Prostate gland (tissue), 2 donors: ENCODE results near the gene LRRC26. TPM values are rescaled to one million over a fixed set of nuclear protein-coding genes. Genes with fewer than 3 reads are reported as not detected.

Experiments used
- DNase-seq: peaks from one replicate; pipeline ENCODE4 v3.0.0-alpha.2; 2019; ENCODE audit warnings: low spot score
- H3K27ac ChIP-seq, 2 donors: fragments of 200-600 bp; sonication (generic); 2 replicates each; pipeline ENCODE4 v1.5.1; 2017 to 2019
- H3K27me3 ChIP-seq: fragments of 200-600 bp; sonication (generic); replicated peaks from 2 replicates; pipeline ENCODE4 v1.5.1; 2019; ENCODE audit not compliant: insufficient read depth
- H3K36me3 ChIP-seq, 2 donors: fragments of 200-600 bp; sonication (generic); 1 replicate in 1 of 2; 2 replicates in 1 of 2; pipeline versions ENCODE4 v1.5.1 to v1.8.1; 2017 to 2019
- H3K4me1 ChIP-seq: fragments of 200-600 bp; sonication (generic); replicated peaks from 2 replicates; pipeline ENCODE4 v1.5.1; 2019
- H3K4me3 ChIP-seq, 2 donors: fragments of 200-600 bp; sonication (generic); 2 replicates each; pipeline ENCODE4 v1.5.1; 2017 to 2019
- H3K9me3 ChIP-seq: fragments of 200-600 bp; sonication (generic); 2 replicates; pipeline ENCODE4 v1.5.1; 2017
- POLR2A ChIP-seq: fragments of 450-650 bp; IDR thresholded peaks from one replicate; pipeline ENCODE4 v1.6.1; 2016; ENCODE audit warnings: antibody characterized with exemption, mild to moderate bottlenecking
- POLR2AphosphoS5 ChIP-seq: sonication (generic); formaldehyde crosslinking; IDR thresholded peaks from one replicate; pipeline ENCODE4 v1.6.1; 2017; ENCODE audit warnings: antibody characterized with exemption
- WGBS: methylation state at CpG from one replicate; pipeline ENCODE4 v1.1.5; 2018; 5-methylcytosine and 5-hydroxymethylcytosine counted together
- intact Hi-C: fragments of 100-400 bp; cut with DNase I; formaldehyde crosslinking; loops from one replicate; pipeline ENCODE4 v1.14.2; 2022
- total RNA-seq, 2 donors: library from RNA; depleted of rRNA; stranded (reverse); fragments of >200 nt; gene quantifications; one replicate each; pipeline ENCODE4 v1.1.0, GENCODE V29; 2016
- TF ChIP-seq, protein P1 (sequence below), 4 experiments: fragments of 200-600 bp in 2 of 4; fragments of 450-650 bp in 2 of 4; sonication (generic) in 2 of 4; IDR thresholded peaks; 1 replicate in 3 of 4; 2 replicates in 1 of 4; pipeline ENCODE4 v1.5.1; 2016 to 2019; ENCODE audit warnings: antibody characterized with exemption in 4 of 4, mild to moderate bottlenecking in 2 of 4, moderate library complexity in 2 of 4

LRRC26 gene
- total RNA-seq, 2 donors from 2014 or later, result 183 to 582 TPM

- H3K4me3 ChIP-seq, result peak overlapping the region in 1 of 2 donors; percentile 25
- TF ChIP-seq POLR2AphosphoS5, result no peak
- TF ChIP-seq, protein P1, sequence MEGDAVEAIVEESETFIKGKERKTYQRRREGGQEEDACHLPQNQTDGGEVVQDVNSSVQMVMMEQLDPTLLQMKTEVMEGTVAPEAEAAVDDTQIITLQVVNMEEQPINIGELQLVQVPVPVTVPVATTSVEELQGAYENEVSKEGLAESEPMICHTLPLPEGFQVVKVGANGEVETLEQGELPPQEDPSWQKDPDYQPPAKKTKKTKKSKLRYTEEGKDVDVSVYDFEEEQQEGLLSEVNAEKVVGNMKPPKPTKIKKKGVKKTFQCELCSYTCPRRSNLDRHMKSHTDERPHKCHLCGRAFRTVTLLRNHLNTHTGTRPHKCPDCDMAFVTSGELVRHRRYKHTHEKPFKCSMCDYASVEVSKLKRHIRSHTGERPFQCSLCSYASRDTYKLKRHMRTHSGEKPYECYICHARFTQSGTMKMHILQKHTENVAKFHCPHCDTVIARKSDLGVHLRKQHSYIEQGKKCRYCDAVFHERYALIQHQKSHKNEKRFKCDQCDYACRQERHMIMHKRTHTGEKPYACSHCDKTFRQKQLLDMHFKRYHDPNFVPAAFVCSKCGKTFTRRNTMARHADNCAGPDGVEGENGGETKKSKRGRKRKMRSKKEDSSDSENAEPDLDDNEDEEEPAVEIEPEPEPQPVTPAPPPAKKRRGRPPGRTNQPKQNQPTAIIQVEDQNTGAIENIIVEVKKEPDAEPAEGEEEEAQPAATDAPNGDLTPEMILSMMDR (IDR thresholded peaks at IDR 0.05), result no peak
- TF ChIP-seq POLR2A, result no peak
- intact Hi-C loops, result no loop called here
Measured at GRCh38 chr9:137161558-137162486, 8.0 kb downstream of the LRRC26 start.

DNA sequence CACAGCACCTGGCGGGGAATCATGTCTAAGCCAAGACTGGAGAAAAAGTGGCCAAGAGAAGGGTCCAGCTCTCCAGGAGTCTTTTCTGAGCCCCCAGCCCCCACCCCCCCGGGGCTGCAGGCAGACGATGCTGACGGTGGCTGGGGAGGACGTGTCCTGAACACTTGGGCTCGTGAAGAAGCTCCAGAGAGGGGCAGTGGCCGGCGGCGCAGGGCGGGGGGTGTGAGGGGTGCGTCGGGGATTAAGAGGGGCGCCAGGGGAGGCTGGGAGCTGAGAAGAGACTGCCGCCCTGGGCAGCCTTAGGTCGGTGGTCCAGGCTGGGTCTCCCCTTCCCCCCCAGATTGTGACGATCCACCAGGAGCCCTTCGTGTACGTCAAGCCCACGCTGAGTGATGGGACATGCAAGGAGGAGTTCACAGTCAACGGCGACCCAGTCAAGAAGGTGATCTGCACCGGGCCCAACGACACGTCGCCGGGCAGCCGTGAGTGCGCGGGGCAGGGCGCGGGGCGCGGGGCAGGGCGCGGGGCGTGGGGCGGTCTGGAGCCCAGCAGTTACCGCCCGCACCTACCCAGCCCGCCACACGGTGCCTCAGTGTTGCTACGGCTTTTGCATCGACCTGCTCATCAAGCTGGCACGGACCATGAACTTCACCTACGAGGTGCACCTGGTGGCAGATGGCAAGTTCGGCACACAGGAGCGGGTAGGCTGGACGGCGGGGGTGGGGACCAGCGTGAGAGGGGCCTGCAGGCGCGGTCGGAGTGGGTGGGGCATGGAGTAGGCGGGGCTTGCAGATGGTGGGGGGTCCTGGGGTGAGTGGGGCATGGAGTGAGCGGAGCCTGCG is 8.9 kb downstream of the LRRC26 start:
- Histone ChIP-seq H3K36me3 (no peaks in the 10 kb centered on the region), H3K27me3 (peaks cover 7% of the 10 kb centered on the region), H3K9me3 (no peaks in the 10 kb centered on the region), H3K4me3 (no peak overlapping the region), H3K4me1 (peaks cover 10% of the 10 kb centered on the region), H3K27ac (no peak overlapping the region)
- intact Hi-C loops, result no loop called here
- 30% methylated on average over 56 of the region's 56 CpGs for WGBS
- DNase-seq, result no peak
- TF ChIP-seq POLR2A, result no peak
- no peak for TF ChIP-seq POLR2AphosphoS5
- TF ChIP-seq, protein P1 (IDR thresholded peaks at IDR 0.05), result no peak

More at GRCh38 chr9:137161558-137162486, 8.0 kb downstream of the LRRC26 start:
- Histone ChIP-seq H3K9me3 (no peaks in the 10 kb centered on the region), H3K36me3 (no peaks in the 10 kb centered on the region), H3K4me1 (peaks cover 10% of the 10 kb centered on the region), H3K27ac (no peak overlapping the region), H3K27me3 (peaks cover 7% of the 10 kb centered on the region)
- no peak for DNase-seq
- 2% methylated on average over 59 of the region's 71 CpGs for WGBS

- Histone ChIP-seq H3K4me1 (peaks cover 10% of the 10 kb centered on the region), H3K9me3 (no peaks in the 10 kb centered on the region), H3K27ac (no peak overlapping the region), H3K27me3 (peaks cover 4% of the 10 kb centered on the region), H3K36me3 (no peaks in the 10 kb centered on the region), H3K4me3 (no peak overlapping the region)
- intact Hi-C loops, result no loop called here
- TF ChIP-seq, protein P1 (IDR thresholded peaks at IDR 0.05), result no peak
- TF ChIP-seq POLR2A, result no peak
- no peak for TF ChIP-seq POLR2AphosphoS5
- WGBS, result 52% methylated on average over 17 of the region's 17 CpGs
- no peak for DNase-seq
Measured at GRCh38 chr9:137160054-137160425, 9.8 kb downstream of the LRRC26 start.

DNA sequence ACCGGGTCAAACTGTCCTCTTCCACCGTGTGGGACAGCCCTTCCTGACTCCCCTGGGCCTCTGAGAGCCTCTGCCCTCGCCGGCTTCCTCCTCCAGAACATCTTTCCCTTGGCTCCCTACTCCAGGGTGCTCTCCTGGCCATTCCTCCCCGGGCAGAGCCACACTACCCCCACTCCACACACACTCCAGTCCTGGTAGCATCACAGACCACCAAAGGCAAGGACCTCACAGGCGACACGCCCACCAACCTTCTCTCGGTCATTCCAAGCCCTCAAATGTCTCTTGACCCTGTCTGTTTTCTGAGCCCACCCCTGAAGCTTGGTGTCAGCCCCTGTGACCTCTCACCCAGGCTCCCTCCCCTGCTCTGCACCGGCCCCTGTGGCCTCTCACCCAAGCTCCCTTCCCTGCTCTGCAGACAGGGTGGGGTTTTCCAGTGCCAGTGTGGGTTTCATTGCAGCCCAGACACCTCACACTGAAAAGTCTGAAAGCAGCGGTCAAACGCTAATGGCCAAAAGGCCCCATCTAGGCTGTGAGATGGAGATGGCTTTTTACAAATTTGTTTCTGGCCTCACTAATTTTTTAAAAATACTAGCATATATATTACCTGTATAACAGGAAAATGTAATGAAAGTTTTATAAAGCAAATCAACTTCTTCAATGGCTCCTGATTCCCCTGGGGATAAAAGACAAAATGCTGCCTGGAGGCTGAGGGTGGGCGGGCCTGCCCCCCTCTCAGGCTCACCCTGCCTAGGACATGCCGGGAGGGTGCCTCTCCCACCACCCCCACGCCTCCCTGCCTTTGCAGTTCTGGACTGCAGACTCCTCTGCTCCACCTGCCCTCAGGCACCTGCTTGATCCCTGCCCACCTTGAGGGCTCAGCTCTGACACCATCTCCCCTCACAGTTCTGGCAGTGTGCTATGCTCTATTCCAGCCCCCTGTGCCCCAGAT is 10.5 kb downstream of the LRRC26 start:
- WGBS, result 42% methylated on average over 14 of the region's 14 CpGs
- DNase-seq, result no peak
- no peak overlapping the region for H3K27ac ChIP-seq
- H3K4me3 ChIP-seq, result no peak overlapping the region
- intact Hi-C loops, result no loop called here
- H3K4me1 ChIP-seq, result peaks cover 10% of the 10 kb centered on the region
- TF ChIP-seq POLR2AphosphoS5 (no peak), POLR2A (no peak)
- TF ChIP-seq, protein P1 (IDR thresholded peaks at IDR 0.05), result no peak
- no peaks in the 10 kb centered on the region for H3K36me3 ChIP-seq
- no peaks in the 10 kb centered on the region for H3K9me3 ChIP-seq
- peaks cover 4% of the 10 kb centered on the region for H3K27me3 ChIP-seq
